ENCODE data around the gene ANXA11.

GRCh38 chr10:80177781-80178636 lies 27.3 kb downstream of the ANXA11 start:
- TF ChIP-seq TAF1 (IDR thresholded peaks at IDR 0.05; ENCODE audit: low read depth, low read length) (no peak), POLR2A (IDR thresholded peaks at IDR 0.05; ENCODE audit: low read depth, low read length) (no peak), POLR2AphosphoS5 (IDR thresholded peaks at IDR 0.05; ENCODE audit: low read depth, low read length) (no peak), SPI1 (IDR thresholded peaks at IDR 0.05; ENCODE audit: low read depth, low read length) (no peak)

Measured in GM12891 (cell line).